Activated B cell treated with CpG ODN at 0.5 μM for 24 hours (primary cell): ENCODE results near the gene DCPS. TPM values are rescaled to one million over a fixed set of nuclear protein-coding genes. Genes with fewer than 3 reads are reported as not detected.

Experiments
- ATAC-seq: fragments of 200-7000 bp; cut with Tn5 transposase; one replicate; pipeline ENCODE4 v1.10.0; 2021; ENCODE audit warnings: low read depth, mild to moderate bottlenecking, moderate library complexity
- CTCF ChIA-PET: fragments of 350-600 bp; sonication (Branson Sonifier 250); formaldehyde crosslinking; loops from one replicate; lab custom pipeline; 2021; ENCODE audit warnings: antibody characterized with exemption; lab: Charles Lee
- POLR2A ChIA-PET: fragments of 350-600 bp; sonication (Branson Sonifier 250); formaldehyde crosslinking; loops from one replicate; lab custom pipeline; 2021; ENCODE audit warnings: antibody characterized with exemption; lab: Charles Lee
- DNase-seq: peaks from one replicate; pipeline ENCODE4 v3.0.0; 2022
- H3K27ac Mint-ChIP-seq: one replicate; pipeline ENCODE4 v1.8.0; 2020; ENCODE audit warnings: mixed read lengths
- H3K27me3 Mint-ChIP-seq: one replicate; pipeline ENCODE4 v1.8.0; 2021; ENCODE audit warnings: mixed read lengths
- H3K36me3 Mint-ChIP-seq: one replicate; pipeline ENCODE4 v1.8.0; 2021; ENCODE audit warnings: low read depth, mixed read lengths
- H3K4me1 Mint-ChIP-seq: one replicate; pipeline ENCODE4 v1.8.0; 2021; ENCODE audit warnings: mixed read lengths
- H3K4me3 Mint-ChIP-seq: one replicate; pipeline ENCODE4 v1.8.0; 2020; ENCODE audit warnings: mild to moderate bottlenecking, mixed read lengths
- H3K9me3 Mint-ChIP-seq: one replicate; pipeline ENCODE4 v1.8.0; 2020; ENCODE audit warnings: mixed read lengths
- CTCF ChIP-seq: fragments of 200-600 bp; IDR thresholded peaks from one replicate; pipeline ENCODE4 v1.8.0; 2022; ENCODE audit warnings: antibody characterized with exemption, mild to moderate bottlenecking
- intact Hi-C: fragments of 100-400 bp; cut with micrococcal nuclease; formaldehyde crosslinking; loops from one replicate; pipeline ENCODE4 v1.15.1; 2024
- total RNA-seq: library from RNA; stranded (reverse); gene quantifications from 2 replicates; pipeline ENCODE4 v1.2.3, GENCODE V29; 2022

Gene DCPS
- total RNA-seq, 1 donor from 2014 or later: 37.6 TPM

- no peaks in the 10 kb centered on the region for H3K27me3 Mint-ChIP-seq
- H3K36me3 Mint-ChIP-seq: peaks cover 79% of the 10 kb centered on the region
- H3K27ac Mint-ChIP-seq: no peak overlapping the region
- peaks cover 5% of the 10 kb centered on the region for H3K4me1 Mint-ChIP-seq
- intact Hi-C loops: no loop called here
- no peaks in the 10 kb centered on the region for H3K9me3 Mint-ChIP-seq
- TF ChIP-seq CTCF: no peak
- CTCF ChIA-PET: no interaction called here
- DNase-seq: no peak
- POLR2A ChIA-PET: no interaction called here
- ATAC-seq: no peak
- no peak overlapping the region for H3K4me3 Mint-ChIP-seq
These were observed 34.6 kb downstream of the DCPS start for GRCh38 chr11:126338346-126339055.

- ATAC-seq (no peak), DNase-seq (no peak)
- Mint-ChIP-seq H3K36me3 (peaks cover 81% of the 10 kb centered on the region), H3K27ac (no peak overlapping the region), H3K4me1 (peaks cover 5% of the 10 kb centered on the region), H3K4me3 (no peak overlapping the region), H3K27me3 (no peaks in the 10 kb centered on the region), H3K9me3 (no peaks in the 10 kb centered on the region)
- POLR2A ChIA-PET: no interaction called here
- CTCF ChIA-PET: no interaction called here
- intact Hi-C loops: no loop called here
- TF ChIP-seq CTCF: no peak
These were observed 35.4 kb downstream of the DCPS start for GRCh38 chr11:126339073-126339862.

DNA sequence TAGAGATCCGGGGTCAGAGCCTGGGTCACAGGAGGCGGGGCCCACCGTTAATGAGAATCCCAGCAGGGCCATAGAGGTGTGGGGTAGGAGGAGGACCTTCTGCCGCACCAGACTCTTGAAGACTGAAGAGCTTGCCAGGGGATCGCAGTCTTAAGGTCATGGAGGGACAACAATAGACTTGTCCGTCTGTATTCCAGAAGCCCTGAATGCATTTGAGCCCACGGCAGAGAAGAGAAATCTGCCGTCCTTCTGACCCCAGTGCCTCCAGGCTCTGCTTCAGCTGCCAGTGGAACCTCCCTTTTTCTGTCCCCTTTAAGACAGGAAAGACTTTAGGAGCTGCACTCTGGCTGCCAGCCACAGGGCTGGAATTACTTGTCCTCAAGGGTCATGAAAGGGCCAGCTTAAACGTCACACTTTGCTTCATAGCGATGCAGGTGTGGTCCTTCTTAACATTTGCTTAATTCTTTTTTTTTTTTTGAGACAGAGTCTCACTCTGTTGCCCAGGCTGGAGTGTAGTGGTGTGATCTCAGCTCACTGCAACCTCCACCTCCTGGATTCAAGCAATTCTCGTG lies 36.1 kb downstream of the DCPS start:
- ChIA-PET CTCF (no interaction called here), POLR2A (no interaction called here)
- TF ChIP-seq CTCF: no peak
- ATAC-seq (no peak), DNase-seq (no peak)
- Mint-ChIP-seq H3K27me3 (no peaks in the 10 kb centered on the region), H3K36me3 (peaks cover 83% of the 10 kb centered on the region), H3K4me3 (no peak overlapping the region), H3K4me1 (peaks cover 5% of the 10 kb centered on the region), H3K27ac (no peak overlapping the region), H3K9me3 (no peaks in the 10 kb centered on the region)
- intact Hi-C loops: no loop called here

DNA sequence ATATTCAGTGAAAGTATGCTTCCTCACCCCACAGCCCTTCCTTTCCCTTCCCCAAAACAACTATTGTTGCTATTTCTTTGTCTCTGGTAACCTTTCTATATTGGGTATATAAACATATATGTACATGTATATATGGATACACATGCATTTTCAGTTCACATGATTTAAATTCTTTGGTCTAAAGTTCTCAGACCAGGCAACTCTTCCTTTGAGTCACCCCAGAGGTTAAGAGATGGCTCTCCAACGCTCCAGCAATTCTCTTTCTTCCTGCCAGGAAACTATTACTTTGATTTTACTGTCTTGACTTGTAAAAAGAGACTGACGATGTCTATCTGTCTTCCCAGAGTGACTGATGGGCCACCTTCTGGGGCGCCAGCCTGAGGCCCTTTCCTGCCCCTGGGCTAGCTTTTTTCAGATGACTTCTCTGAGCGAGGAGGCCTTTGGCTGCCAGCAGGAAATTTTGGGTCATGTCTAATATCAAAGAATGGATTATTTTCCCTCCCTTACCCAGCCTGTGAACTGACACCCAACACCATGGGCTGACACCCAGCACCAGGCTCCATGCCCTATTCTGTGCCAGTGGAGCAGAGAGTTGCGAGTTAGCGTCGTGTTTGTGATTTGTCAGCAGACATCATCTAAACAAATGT lies 37.2 kb downstream of the DCPS start:
- POLR2A ChIA-PET: no interaction called here
- TF ChIP-seq CTCF: no peak
- DNase-seq: no peak

GRCh38 chr11:126341760-126342161 lies 37.9 kb downstream of the DCPS start:
- CTCF ChIA-PET: no interaction called here
- H3K4me1 Mint-ChIP-seq: peaks cover 2% of the 10 kb centered on the region
- no peak overlapping the region for H3K4me3 Mint-ChIP-seq
- H3K9me3 Mint-ChIP-seq: no peaks in the 10 kb centered on the region
- intact Hi-C loops: no loop called here
- no peak for TF ChIP-seq CTCF
- POLR2A ChIA-PET: no interaction called here
- no peaks in the 10 kb centered on the region for H3K27me3 Mint-ChIP-seq
- H3K36me3 Mint-ChIP-seq: peaks cover 84% of the 10 kb centered on the region
- no peak for ATAC-seq
- H3K27ac Mint-ChIP-seq: no peak overlapping the region
- no peak for DNase-seq

More for the DNA sequence above, 37.2 kb downstream of the DCPS start:
- no peak overlapping the region for H3K4me3 Mint-ChIP-seq
- H3K9me3 Mint-ChIP-seq: no peaks in the 10 kb centered on the region
- CTCF ChIA-PET: no interaction called here
- ATAC-seq: no peak
- H3K27me3 Mint-ChIP-seq: no peaks in the 10 kb centered on the region
- intact Hi-C loops: no loop called here
- peaks cover 86% of the 10 kb centered on the region for H3K36me3 Mint-ChIP-seq
- peaks cover 5% of the 10 kb centered on the region for H3K4me1 Mint-ChIP-seq
- H3K27ac Mint-ChIP-seq: no peak overlapping the region
